ENCODE results near the gene PPP2R2C. TPM values are rescaled to one million over a fixed set of nuclear protein-coding genes. Genes with fewer than 3 reads are reported as not detected.

The PPP2R2C gene
- total RNA-seq, 1 experiment from 2014 or later, result 8.1 TPM

DNA sequence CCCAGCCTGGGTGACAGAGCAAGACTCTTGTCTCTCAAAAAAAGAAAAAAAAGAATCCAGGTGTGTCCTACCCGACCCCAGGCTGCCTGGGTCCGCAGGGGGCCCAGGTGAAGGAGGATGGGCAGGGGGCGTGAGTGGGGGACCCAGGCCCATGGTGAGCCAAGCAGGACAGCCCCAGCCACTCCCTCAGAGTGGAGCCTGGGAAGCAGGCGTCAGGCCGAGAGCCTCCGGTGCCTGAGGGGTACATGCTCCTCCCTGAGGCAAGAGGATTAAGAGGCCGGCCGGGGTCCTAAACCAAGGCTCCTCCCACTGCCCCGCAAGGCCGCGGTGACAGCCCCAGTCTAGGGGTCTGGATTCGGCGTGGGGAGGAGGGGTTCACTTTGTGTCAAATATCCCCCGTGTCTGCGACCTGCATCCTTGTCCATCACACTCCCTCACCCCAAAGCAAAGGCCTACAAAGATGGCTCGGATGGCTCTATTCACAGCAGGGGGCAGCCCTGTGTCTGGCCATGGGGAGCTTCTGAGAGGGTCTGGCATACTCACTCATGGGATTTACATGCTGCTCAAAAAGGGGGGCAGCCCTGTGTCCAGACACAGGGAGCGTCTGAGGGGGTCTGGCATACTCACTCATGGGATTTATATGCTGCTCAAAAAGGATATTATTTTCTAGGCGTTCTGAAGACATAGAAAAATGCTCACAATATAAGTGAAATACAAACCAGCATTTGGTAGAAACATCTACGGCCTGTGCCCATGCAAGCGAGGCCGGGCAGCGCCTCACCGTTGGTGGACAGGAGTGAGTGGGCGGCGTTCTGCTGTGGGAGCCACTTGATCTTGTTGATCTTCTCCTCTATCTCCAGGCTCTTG lies 94.6 kb downstream of the PPP2R2C start:
- Mint-ChIP-seq H3K36me3 (ENCODE audit: insufficient read depth in 1 of 3, low read depth in 3 of 3) (no peaks in the 10 kb centered on the region), H3K9me3 (no peaks in the 10 kb centered on the region), H3K27ac (no peak overlapping the region; a peak in 1 of 7 replicates), H3K4me1 (peaks cover 9 to 50% of the 10 kb centered on the region in 2 experiments), H3K4me3 (no peak overlapping the region), H3K27me3 (ENCODE audit: low read depth) (peaks cover 2% of the 10 kb centered on the region; the same call in 1 of the 2 replicates)
- Histone ChIP-seq H3K79me1 (ENCODE audit: insufficient read depth, low read depth, low read length, poor library complexity, severe bottlenecking) (no peaks in the 10 kb centered on the region), H3K27me3 (ENCODE audit: insufficient read depth, low read length) (no peaks in the 10 kb centered on the region), H4K8ac (replicated peaks; ENCODE audit: insufficient read length, low read depth, low read length) (no peak overlapping the region), H3K9me3 (ENCODE audit: control insufficient read depth, low read depth, low read length) (no peaks in the 10 kb centered on the region), H2BK12ac (ENCODE audit: insufficient read length, low read depth, low read length) (no peak overlapping the region), H3K23me2 (ENCODE audit: insufficient read length, low read depth, low read length, poor library complexity, severe bottlenecking) (no peaks in the 10 kb centered on the region), H3K4me2 (ENCODE audit: insufficient read depth, insufficient read length, low read length) (no peak overlapping the region), H3K56ac (ENCODE audit: insufficient read length, low read depth, low read length) (no peak overlapping the region), H2BK20ac (ENCODE audit: low read depth, low read length, poor library complexity, severe bottlenecking) (no peak overlapping the region), H4K91ac (ENCODE audit: insufficient read length, low read depth, low read length) (no peak overlapping the region), H3T11ph (ENCODE audit: low read length) (no peak overlapping the region), H3K4ac (ENCODE audit: low read depth, low read length) (no peak overlapping the region), H2BK5ac (ENCODE audit: insufficient read length, low read length) (no peak overlapping the region), H3K9ac (ENCODE audit: extremely low read depth, insufficient read length, low read length) (no peak overlapping the region), H3K4me1 (ENCODE audit: insufficient read depth, low read length) (no peaks in the 10 kb centered on the region), H2AFZ (ENCODE audit: low read length) (no peak overlapping the region), H3K27ac (ENCODE audit: insufficient read length, low read depth, low read length) (no peak overlapping the region), H3K18ac (ENCODE audit: insufficient read length, low read depth, low read length) (no peak overlapping the region), H2BK15ac (ENCODE audit: low read depth, low read length) (no peak overlapping the region), H4K5ac (ENCODE audit: insufficient read length, low read depth, low read length) (no peak overlapping the region), H4K20me1 (ENCODE audit: control insufficient read depth, insufficient read depth, insufficient read length) (no peaks in the 10 kb centered on the region), H3K79me2 (ENCODE audit: insufficient read depth, low read length) (no peaks in the 10 kb centered on the region), H2AK5ac (ENCODE audit: insufficient read length, low read length) (no peak overlapping the region), H3K14ac (ENCODE audit: insufficient read depth, low read length) (no peak overlapping the region), H2BK120ac (ENCODE audit: low read depth, low read length, poor library complexity, severe bottlenecking) (no peak overlapping the region), H3K23ac (ENCODE audit: insufficient read length, low read depth, low read length) (no peak overlapping the region)
- no peak for DNase-seq
- TF ChIP-seq, protein P1, sequence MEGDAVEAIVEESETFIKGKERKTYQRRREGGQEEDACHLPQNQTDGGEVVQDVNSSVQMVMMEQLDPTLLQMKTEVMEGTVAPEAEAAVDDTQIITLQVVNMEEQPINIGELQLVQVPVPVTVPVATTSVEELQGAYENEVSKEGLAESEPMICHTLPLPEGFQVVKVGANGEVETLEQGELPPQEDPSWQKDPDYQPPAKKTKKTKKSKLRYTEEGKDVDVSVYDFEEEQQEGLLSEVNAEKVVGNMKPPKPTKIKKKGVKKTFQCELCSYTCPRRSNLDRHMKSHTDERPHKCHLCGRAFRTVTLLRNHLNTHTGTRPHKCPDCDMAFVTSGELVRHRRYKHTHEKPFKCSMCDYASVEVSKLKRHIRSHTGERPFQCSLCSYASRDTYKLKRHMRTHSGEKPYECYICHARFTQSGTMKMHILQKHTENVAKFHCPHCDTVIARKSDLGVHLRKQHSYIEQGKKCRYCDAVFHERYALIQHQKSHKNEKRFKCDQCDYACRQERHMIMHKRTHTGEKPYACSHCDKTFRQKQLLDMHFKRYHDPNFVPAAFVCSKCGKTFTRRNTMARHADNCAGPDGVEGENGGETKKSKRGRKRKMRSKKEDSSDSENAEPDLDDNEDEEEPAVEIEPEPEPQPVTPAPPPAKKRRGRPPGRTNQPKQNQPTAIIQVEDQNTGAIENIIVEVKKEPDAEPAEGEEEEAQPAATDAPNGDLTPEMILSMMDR (conservative IDR thresholded peaks at IDR 0.05), result no peak
- no CpG with 5 or more reads among the region's 25 CpGs for WGBS (ENCODE audit: extremely low coverage, insufficient read length, low lambda C conversion rate)

All from H9 (cell line).